ENCODE results near the gene RAX. TPM values are rescaled to one million over a fixed set of nuclear protein-coding genes. Genes with fewer than 3 reads are reported as not detected.

Gene RAX
- total RNA-seq, 1 donor from 2014 or later: not detected

Other genes with a start within 250 kb of the RAX start
- 94.7 TPM for gene SEC11C, start 133.6 kb downstream of the RAX start, total RNA-seq
- not detected for gene GRP, start 53.3 kb downstream of the RAX start, total RNA-seq
- gene CPLX4, start 45.2 kb upstream of the RAX start, total RNA-seq: not detected
- 118 TPM for gene LMAN1, start 85.8 kb upstream of the RAX start, total RNA-seq